Lung microvascular endothelial cell (primary cell): Measurements from ENCODE around the gene EIF4EBP2. TPM values are rescaled to one million over a fixed set of nuclear protein-coding genes. Genes with fewer than 3 reads are reported as not detected.

Experiments used
- DNase-seq, 2 donors: peaks; one replicate each; pipeline versions ENCODE4 v3.0.0 to v3.0.0-alpha.2; 2010; ENCODE audit warnings: low read depth in 2 of 2
- total RNA-seq: library from RNA; depleted of rRNA; stranded (reverse); fragments of >200 nt; gene quantifications from 2 replicates; pipeline ENCODE4 v1.2.1, GENCODE V29; 2014

Gene EIF4EBP2
- total RNA-seq, 1 donor from 2014 or later: 22.0 TPM

DNA sequence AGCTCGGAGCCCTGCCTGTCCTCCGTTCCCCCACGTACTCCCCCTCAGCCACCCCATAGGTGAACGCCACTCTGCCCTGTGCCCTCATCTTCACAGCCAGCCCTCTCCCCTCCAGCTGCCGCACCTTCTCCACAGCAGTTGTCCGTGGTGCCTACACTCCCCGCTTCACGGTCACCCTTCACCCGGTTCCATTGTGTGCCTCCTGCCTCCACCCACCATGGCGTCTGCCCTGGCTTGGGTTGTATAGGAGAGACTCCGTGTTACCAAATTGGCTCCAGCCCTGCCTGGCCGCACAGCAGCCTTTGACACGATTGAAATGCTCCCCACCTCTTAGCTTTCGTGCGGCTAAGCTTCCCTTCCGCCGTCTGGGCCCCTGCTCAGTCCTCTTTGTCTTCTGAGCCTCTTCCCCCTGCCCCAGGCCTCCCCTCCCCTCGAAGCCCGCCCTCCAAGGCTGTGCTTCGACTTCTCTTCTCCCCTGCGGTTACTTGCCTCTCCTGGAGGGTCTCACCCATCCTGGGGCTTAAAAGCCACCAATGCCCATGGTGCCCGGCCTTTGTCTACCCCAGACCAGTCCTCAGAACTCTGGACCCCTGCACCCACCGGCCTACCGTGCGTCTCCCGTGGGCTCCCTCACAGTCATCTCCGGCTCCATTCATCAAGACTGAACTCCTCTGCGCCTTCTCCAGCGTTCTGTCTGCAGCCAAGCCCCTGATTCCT, 56.0 kb downstream of the EIF4EBP2 start:
- no peak for DNase-seq

GRCh38 chr10:70461397-70462348, 57.7 kb downstream of the EIF4EBP2 start:
- DNase-seq: peak; percentile 67 to 69

DNA sequence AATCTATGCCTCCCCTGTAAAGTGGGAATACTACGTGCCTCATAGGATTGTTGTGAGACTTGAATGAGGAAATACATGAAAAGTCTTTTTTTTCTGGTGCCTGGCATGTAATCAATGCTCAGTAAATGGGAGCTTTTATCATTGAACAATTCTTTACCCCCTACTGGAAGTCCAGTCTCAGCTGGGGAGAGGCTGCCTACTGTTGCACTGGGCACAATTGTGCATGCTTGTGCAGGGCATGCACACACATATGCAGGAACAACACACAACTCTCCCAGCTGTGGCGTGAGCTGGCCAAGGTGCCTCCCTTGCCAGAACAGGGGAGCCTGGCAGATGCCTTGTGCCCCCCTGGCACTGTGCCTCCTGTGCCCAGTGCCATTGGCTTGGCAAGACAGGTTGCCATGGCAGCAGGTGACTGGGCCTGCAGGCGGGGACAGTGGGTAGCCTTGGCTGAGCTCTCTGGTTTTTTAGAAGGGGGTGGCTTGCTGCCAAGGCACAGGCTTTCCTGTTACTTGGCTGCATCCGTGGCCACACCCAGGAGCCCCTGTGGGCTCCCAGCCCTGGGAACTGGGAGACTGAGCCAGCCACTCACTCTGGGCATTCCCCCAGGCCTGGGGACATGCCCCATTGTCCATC, 58.5 kb downstream of the EIF4EBP2 start:
- DNase-seq: peak; percentile 29 to 49

- DNase-seq: no peak
These were observed 61.3 kb downstream of the EIF4EBP2 start for GRCh38 chr10:70465278-70465677.

GRCh38 chr10:70465832-70466231, 61.9 kb downstream of the EIF4EBP2 start:
- DNase-seq: no peak

- no peak for DNase-seq
These were observed 63.0 kb downstream of the EIF4EBP2 start for GRCh38 chr10:70466951-70467350.

GRCh38 chr10:70472799-70473454, 69.0 kb downstream of the EIF4EBP2 start:
- DNase-seq: no peak

DNA sequence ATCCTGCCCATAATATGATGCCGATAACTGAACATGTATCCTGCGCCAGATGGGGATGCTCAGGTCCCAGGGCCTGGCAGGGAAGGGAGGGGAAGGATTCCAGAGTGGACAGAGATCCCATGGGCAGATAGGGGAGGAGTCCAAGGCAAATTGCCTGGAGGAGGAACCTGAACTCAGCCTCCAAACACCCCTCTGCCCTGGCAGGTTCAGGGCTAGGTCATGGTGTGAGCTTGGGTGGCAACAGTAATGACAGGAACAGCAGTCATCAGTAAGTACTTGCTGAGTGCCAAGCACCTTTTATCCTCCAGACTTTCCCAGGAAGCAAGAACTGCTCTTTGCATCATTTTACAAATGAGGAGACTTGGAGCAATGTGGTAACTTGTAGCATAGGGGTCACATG, 70.8 kb downstream of the EIF4EBP2 start:
- DNase-seq: no peak

GRCh38 chr10:70475661-70476060, 71.7 kb downstream of the EIF4EBP2 start:
- DNase-seq: no peak

DNA sequence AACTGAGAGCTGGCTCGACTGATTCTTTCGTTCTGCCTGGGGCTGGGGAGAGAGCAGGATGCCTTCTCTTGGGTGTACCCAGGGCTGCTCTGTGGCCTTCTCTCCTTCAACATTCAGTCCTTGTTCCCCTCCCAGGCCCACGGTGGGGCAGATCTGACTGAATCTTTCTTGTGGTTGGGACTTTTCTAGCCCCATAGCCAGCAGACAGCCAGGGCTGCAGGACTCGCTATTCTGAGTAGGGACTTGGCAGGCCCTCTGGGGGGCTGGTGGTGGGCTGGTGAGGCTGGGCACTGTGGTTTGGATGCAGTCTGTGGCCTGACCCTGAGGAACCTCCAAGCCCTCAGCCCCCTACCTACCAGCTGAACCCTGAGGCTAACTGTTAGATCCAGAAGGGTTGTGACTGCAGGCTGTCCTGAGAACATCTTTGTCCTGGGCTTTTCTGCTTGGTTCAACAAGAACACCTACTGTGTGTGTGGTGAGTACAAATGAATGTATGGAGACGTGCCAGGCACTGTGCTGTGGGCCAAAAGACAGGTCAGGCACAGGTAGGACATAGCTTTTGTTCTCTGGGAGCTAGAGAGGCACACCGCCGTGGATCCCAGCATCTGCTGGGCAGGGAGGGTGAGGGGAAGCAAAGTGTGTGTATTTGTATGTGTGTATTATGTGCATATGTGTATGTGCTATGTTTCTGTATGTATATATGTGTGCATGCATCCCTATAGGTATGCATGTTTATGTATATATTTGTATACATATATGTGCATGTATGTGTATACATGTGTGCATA, 72.5 kb downstream of the EIF4EBP2 start:
- DNase-seq: no peak

- DNase-seq: peak; percentile 55 to 89
These were observed 73.8 kb downstream of the EIF4EBP2 start for GRCh38 chr10:70477661-70478162.

Other genes with a start within 250 kb of the EIF4EBP2 start
- gene SAR1A, start 233.6 kb upstream of the EIF4EBP2 start, total RNA-seq: 108 and 156 TPM in 2 replicates
- gene PPA1, start 170.7 kb upstream of the EIF4EBP2 start, total RNA-seq: 74.8 and 150 TPM in 2 replicates
- not detected in 2 replicates for gene NPFFR1, start 120.1 kb upstream of the EIF4EBP2 start, total RNA-seq
- 1.8 and 3.7 TPM in 2 replicates for gene LRRC20, start 21.5 kb upstream of the EIF4EBP2 start, total RNA-seq
- not detected in 2 replicates for gene NODAL, start 37.5 kb downstream of the EIF4EBP2 start, total RNA-seq
- gene PALD1, start 74.6 kb downstream of the EIF4EBP2 start, total RNA-seq: 112 and 120 TPM in 2 replicates
- gene PRF1, start 198.6 kb downstream of the EIF4EBP2 start, total RNA-seq: not detected in 2 replicates